Mesenteric fat pad (tissue), 1 donor: ENCODE measurements around the gene BDH1. TPM values are rescaled to one million over a fixed set of nuclear protein-coding genes. Genes with fewer than 3 reads are reported as not detected.
"Not testable (repeated sequence)": the region's sequence is repeated elsewhere in the genome, so short reads cannot be mapped to it uniquely, and the experiment has no call there.

Experiments
- DNase-seq: peaks from one replicate; pipeline ENCODE4 v3.0.0-alpha.2; 2020; ENCODE audit warnings: low spot score
- total RNA-seq: library from RNA; stranded (reverse); fragmentation: NEBNext Ultra II Directional; extraction: Animal tissue kit (Norgen Biotek cat#: 25700); gene quantifications from one replicate; pipeline ENCODE4 v1.2.1, GENCODE V29; 2021
- donor health status: DM: yes; HTN: yes; CAD: no.

BDH1 gene
- total RNA-seq, 1 donor from 2014 or later, result 4.6 TPM

DNA sequence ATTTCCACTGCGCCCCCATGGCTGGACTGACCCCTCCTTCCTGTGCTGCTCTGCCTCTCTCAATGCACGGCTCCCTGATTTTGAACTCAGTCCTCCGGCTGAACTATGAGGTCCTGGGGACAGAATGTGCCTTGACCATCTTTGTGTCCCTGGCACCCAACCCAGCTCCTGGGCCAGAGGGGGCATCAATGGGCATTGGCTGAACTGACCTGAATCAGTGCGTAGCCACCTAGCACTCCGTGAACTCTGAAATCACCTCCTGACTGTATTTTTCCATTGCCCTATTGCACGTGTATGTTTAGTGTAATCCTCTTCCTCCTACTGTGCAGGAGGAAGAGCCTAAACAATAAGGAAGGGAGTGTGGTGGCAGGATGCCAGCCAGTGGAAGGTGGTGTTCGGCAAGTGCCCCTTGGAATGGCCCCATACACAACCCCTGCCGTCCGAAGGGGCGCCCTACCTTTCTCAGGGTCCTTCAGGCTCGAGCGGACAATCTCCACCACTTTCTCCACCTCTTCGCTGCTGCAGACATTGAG is 33.5 kb downstream of the BDH1 start:
- no peak for DNase-seq

DNA sequence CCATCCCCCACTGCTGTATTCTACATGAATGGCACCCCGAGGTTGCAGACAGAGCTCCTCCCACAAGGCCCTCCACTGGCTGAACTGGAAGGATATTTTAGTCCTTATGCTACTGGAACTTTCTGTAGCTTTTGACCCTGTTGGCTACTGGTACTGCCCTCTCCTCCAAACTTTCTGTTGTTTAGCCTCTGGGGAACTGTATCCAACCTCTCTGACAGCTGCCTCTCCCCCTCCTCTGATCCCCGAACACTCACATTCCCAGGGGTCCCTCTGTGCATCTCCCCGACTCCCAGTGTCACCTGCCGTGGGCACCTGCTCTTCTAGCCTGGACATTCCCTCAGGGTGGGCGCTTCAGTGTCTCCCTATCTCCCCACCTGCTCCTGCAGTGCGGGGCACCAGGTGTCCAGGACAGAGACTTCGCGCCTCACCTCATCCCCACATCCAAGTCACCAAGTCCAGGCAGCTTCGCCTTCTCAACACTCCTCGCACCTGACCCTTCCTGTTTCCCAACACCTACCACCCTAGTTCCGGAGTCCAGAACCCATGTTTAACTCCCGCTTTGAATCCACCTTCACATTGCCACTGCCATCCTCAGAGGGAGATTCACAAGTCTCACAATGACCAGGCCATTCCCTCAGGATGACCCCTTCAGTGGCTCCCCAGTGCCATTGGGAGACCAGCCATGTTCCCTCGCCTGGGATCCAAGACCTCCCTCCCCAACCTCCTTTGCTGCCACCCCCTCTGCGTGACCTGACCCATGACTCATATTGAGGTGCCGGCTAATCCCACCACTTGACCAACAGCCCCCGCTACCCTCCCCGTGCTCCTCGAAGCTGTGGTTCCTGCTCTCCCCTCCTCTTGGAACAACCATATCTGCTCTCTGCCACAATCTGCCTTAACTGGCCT is 34.2 kb downstream of the BDH1 start:
- DNase-seq, result no peak

DNA sequence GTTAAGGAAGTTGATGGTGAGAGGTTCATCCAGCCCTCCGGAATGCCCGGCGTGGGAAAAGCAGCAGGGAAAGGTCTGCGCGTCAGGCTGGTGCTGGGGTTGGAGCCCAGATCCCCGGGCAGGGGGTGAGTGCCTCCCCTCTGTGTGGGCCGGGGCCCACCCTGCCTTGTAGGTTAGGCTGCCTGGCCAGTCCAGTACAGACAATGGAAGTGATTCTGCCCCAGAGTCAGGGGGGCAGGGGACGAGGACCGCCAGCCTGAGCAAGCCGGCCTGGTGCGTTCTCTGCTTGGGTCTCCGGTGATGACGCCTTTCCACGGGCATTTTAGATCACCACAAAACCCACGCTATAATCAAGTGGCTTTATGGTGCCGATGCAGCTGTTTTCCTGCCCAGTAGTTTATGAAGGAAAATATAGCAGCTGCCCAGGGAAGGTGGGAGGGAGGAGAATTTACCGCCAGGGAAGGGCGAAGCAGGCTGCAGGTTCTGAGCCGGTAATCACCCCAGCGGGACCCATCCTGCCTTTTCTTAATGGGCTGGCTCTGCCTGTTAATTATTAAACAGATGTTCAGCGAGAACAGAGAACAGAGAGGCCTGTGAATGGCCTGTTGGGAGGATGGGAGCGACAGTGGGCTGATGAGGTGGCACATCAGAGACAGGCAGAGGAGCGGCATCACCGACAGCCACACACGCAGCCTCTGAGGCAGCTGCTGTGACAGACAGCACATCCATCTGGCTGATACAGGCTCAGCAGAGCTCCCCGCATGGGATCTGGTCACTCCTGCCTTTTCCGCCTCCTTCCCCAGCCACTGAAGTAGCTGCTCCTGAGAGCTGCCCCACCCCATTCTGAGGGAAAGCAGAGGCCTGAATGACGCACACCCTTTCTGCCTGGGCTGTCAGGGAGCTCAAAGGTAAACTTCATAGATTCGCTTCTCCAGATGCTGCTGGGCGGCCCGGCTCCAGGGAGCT is 35.2 kb downstream of the BDH1 start:
- DNase-seq, result no peak

DNA sequence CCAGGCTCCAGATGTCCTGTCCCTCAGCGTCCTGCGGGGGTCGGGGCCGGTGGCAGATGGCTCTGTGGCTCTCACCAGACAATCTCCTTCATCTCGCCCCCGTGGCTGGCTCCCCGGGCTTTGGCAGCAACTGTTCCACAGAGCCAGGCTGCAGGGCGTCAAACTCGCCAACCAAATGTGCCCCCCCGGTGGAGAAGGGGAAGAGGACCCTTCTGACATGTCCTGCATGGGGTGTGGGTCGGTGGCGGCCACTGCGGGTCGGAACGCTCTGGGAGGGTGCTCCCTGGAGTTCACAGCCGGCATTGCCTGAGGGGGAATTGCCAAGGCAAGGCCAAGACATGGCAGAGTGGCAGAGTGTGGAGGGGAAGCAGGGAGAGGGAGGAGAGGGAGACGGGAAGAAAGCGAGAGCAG is 36.0 kb downstream of the BDH1 start:
- DNase-seq, result no peak

DNA sequence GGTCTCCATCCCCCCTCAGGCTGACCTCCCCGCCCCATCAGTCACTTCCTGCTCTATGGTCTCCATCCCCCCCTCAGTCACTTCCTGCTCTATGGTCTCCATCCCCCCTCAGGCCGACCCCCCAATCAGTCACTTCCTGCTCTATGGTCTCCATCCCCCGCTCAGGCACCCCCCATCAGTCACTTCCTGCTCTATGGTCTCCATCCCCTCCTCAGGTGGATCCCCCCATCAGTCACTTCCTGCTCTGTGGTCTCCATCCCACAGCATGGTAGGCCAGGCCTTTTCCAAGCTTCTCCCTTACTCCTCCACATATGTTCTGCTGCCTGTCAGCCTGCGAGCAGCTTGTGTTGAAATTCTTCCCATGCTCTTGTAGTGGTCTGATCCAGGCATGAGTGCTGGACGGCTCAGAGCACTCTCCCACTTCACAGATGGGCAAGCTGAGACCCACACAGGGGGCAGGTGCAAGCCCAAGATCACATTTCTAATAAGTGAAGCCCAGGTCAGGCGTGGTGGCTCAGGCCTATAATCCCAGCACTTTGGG is 36.8 kb downstream of the BDH1 start:
- no peak for DNase-seq

DNA sequence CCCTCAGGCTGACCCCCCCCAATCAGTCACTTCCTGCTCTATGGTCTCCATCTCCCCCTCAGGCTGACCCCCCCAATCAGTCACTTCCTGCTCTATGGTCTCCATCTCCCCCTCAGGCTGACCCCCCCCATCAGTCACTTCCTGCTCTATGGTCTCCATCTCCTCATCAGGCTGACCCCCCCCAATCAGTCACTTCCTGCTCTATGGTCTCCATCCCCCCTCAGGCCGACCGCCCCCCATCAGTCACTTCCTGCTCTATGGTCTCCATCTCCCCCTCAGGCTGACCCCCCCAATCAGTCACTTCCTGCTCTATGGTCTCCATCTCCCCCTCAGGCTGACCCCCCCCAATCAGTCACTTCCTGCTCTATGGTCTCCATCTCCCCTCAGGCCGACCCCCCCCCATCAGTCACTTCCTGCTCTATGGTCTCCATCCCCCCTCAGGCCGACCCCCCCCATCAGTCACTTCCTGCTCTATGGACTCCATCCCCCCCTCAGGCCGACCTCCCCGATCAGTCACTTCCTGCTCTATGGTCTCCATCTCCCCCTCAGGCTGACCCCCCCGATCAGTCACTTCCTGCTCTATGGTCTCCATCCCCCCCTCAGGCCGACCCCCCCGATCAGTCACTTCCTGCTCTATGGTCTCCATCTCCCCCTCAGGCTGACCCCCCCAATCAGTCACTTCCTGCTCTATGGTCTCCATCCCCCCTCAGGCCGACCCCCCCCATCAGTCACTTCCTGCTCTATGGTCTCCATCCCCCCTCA is 37.7 kb downstream of the BDH1 start:
- DNase-seq, result not testable (repeated sequence)

DNA sequence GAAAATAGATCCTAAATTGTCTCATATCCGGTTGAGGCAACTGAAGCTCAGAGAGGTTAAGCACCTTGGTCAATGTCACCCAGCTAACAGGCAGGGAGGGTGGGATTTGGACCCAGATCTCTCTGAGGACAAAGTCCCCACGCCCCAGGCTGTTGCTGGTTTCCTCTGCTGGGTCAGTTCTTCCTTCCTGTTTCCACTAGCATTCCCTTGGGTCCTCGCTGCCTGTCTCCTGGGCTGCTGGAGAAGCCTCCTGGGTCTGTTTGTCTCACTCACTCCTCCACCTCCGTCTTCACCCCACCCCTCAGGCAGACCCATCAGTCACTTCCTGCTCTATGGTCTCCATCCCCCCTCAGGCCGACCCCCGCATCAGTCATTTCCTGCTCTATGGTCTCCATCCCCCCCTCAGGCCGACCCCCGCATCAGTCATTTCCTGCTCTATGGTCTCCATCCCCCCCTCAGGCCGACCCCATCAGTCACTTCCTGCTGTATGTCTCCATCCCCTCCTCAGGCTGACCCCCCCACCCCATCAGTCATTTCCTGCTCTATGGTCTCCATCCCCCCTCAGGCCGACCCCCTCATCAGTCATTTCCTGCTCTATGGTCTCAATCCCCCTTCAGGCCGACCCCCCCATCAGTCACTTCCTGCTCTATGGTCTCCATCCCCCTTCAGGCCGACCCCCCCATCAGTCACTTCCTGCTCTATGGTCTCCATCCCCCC is 38.7 kb downstream of the BDH1 start:
- not testable (repeated sequence) for DNase-seq

DNA sequence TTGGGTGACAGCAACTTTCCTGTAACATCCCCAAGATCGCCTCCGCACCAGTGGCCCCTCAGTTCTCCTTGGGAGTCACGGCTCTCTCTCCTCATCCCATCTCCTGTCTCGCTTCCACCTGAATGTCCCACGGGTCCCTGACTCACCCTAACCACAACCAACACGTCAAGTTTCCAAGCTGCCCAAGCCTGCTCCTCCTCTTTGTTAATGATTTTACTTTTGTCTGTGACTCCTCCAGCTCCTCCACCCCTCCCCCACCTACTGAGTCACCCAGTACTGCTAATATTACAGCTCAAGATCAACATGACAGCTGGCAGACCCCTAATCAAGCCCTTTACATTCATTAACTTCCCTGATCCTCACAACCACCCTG is 39.3 kb downstream of the BDH1 start:
- DNase-seq, result no peak

DNA sequence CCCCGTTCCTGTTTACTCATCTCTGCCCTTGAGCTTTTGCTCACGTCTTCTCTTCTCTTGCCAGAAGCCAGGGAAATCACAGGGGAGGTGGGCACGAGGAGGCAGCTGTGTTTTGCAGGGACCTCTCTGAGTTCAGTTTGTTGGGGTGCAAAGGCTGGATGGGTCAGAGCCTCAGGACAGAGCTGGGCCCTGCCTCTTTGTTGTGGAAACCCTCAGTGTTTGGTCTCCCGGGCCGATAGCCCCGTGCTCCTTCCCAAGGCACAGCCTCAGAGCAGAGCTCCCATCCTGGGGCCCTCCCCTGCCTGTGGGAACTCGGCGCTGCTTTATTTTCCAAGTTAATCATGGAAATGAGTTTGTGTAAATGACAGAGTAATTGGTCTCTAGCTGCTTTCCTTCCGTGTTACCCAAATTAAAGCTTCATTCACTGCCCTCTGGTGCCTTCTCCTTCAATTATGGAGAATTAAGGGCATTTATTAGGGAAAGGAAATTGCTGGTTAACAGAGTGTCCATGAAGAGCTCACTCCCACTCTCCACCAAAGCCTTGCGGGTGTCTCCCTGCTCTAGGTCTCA is 40.9 kb downstream of the BDH1 start:
- no peak for DNase-seq

DNA sequence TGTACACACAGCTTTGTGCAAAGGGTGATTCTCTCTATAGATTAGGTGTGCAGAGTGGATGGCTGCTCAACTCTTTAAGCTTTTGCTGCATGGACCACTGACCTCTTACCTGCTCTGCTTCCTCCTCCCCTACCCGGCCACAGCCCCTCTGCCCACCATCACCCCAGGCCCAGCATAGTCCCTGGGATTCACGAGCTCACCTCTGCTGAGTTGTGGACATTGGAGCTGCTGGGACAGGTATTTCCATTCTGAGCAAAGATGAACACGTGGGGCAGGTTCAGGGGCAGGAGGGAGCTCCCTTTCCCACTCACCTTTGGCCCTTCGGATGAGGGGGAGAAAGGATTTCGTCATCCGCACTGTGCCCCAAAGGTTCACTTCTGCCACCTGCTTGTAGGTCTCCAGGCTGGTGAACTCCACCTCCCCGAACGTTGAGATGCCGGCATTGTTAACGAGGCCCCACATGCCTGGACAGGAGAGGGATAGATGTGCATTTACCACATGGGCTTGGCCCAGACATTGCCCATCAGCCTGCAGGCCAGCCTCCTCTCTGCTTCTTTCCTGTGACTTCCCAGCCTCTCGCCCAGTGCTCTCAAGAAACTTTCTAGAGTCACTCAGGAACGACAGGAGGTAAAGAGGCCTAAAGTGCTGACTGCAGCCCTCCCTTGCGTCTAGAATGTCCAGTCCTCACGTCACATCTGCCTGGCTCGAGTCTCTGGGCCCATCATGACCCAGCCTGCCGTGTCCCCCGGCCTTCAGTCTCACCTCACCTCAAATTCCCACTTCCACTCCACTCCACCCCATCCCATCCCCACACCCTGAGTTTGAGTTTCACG is 41.6 kb downstream of the BDH1 start:
- DNase-seq, result no peak

DNA sequence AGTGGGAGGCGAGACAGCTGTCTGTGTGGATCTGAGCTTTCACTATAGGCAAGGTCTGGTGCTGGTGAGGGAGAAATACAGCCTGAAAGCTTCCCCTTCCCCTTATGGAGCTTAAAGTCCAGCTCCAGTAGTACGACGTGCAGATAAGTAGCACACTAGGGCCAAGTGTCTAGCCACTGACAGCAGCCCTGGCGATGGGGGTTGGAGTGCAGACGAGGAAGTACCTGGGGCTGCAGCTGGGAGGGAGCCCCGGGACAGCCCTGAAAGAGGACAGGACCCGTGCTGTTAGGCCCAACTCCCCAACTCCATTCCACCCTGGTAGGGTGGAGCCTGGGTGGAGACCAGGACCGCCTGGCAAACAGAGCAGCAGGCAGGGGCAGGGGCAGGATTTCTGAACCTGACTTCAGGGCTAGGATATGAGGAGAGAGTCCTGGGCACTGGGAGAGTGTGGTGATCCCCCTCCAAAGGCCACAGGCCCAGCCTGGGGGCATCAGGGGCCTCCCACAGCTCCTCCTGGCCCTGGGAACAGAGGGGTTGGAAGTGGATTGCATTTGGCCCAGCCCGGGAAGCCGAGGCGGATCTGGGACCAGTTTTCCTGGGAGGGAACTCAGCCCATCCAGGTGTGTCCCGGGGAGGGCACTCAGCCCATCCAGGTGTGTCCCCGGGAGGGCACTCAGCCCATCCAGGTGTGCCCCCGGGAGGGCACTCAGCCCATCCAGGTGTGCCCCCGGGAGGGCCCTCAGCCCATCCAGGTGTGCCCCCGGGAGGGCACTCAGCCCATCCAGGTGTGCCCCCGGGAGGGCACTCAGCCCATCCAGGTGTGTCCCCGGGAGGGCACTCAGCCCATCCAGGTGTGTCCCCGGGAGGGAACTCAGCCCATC is 42.8 kb downstream of the BDH1 start:
- DNase-seq, result no peak

DNA sequence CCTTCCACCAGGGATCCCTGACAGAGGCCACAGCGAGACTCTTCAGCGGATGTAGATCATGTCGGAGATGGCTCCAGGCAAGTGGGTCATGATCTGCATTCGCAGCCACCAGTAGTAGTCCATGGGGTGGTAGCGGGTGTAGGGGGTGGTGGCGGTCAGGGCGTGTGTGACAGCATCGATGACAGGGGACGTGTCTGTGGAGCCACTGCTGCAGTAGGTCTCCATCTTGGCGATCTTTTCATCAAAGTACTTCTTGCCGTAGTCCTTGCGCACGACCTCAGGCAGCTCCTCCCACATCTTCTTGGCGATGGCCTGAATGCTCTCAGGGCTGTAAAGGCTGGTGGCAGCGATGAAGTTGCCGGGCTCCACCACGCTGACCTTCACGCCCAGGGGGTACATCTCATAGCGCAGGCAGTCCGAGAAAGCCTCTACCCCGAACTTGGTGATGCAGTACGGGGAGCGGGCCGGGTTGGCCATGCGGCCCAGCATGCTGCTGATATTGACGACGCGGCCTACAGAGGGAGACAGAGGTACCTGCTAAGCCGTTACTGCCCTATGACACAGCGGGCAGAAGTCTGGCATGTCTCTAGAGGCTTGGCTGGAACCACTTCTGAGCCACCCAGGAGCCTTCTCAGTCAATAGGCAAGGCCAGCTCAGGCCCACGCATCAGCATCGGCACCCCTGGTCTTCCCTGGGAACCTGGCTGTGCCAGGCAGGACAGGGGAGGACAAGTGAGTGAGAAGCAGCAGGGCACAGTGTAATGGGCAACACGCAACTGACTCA is 43.7 kb downstream of the BDH1 start:
- no peak for DNase-seq

DNA sequence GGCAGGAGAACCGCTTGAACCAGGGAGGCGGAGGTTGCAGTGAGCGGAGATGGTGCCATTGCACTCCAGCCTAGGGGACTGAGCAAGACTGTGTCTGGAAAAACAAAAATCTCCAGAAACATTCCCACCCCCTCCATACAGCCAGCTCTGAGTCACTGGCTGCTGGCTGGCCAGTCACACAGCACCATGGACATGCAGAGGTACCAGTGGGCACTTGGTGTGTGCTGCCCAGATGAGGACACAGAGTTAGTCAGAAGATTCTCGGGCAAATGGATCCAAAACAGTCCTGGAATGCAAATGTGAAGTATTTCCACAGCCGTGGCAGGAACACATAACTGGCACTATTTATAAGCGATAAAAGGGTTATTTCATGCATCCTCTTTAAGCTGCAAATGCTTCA is 44.6 kb downstream of the BDH1 start:
- DNase-seq, result no peak

DNA sequence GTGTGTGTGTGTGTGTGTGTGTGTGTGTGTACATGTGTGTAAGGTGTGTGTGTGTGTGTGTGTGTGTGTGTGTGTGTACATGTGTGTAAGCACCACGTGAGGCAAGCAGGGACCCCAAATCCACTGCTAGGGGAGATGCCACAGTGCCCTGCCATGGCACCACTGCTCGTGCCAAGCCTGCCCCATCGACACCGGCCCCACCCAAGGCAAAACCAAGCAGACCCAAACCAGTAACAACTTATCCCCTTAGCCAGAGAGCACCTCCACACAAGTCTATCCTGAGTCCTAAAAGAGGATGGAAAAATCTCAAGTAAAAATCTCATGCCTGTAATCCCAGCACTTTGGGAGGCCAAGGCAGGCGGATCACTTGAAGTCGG is 45.1 kb downstream of the BDH1 start:
- no peak for DNase-seq

DNA sequence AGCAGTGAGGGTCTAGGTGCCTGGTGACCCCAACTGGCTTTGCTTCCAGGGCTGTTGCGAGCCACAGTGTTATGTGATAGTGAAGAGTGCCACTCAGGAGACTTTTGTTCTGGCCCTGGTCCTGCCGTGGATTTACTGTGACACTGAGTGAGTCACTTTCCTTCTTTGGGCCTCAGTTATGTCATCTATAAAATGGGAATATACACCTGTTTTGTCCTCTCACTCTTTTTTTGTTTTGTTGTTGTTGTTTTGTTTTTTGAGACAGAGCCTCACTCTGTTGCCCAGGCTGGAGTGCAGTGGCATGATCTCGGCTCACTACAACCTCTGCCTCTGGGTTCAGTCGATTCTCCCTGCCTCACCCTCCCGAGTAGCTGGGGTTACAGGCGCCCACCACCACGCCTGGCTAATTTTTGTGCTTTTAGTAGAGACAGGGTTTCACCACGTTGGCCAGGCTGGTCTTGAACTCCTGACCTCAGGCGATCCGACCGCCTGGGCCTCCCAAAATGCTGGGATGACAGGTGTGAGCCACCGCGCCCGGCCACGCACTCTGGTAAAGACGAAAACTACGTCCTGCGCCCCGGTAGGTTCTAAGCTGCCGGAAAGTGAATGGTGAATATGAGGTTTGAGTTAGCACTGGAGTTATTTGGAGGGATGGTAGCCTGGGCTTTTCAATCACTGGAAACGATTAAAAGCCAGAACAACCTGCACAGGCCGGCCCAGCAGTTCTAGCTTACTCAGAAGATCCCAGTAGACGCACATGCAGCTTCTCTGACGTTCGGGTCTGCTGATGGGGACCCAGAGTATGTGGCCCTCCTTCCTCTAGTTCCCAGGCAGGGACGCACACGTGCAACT is 46.6 kb downstream of the BDH1 start:
- DNase-seq, result no peak

DNA sequence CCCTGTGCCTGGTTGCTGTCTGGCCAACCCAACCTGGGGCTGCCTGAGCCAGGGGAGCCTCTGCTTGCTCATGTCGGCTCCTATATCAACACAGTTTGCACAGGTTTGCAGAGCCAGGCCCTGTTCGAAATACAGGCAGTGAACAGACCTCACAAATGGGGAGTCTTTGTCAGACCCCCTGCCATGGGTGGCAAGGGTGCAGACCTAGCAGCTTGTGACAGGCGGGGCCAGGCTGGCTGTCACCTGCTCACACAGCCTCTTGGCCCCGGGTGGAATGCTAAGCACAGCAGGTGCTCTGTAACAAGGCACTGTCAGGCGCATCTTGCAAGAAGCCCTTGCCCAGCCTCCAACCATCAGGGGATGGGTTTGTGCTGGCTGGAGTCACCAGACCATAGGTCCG is 47.3 kb downstream of the BDH1 start:
- DNase-seq, result no peak
